GM12865 (cell line): Measurements from ENCODE around the gene ERH.

Experiments
- DNase-seq: peaks from one replicate; pipeline ENCODE4 v3.0.0; 2010; ENCODE audit warnings: low read depth
- H3K4me3 ChIP-seq: 2 replicates; pipeline ENCODE4 v1.5.1; 2011; ENCODE audit warnings: mild to moderate bottlenecking, low read depth, low read length, control low read depth
- CTCF ChIP-seq: IDR thresholded peaks from 2 replicates; pipeline ENCODE4 v1.5.1; 2011; ENCODE audit warnings: low read length, control low read depth, low read depth, inconsistent platforms; ENCODE audit not compliant: insufficient read depth; ENCODE audit errors: missing control alignments

Gene ERH

DNA sequence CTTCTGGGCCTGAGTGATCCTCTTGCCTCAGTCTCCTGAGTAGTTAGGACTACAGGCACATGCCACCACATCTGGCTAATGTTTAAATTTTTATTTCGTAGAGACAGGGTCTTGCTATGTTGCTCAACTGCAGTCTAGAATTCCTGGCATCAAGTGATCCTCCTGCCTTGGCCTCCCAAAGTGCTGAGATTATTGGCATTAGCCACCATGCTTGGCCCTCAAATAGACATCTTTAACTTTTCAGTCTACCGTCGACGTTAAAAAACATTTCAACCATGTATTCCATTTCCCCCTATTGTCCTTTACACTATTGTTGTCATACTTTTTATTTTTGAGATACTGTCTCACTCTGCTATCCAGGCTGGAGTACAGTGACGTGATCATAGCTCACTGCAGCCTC lies 22.4 kb downstream of the ERH start:
- no peak for TF ChIP-seq CTCF
- H3K4me3 ChIP-seq = no peak overlapping the region
- no peak for DNase-seq

DNA sequence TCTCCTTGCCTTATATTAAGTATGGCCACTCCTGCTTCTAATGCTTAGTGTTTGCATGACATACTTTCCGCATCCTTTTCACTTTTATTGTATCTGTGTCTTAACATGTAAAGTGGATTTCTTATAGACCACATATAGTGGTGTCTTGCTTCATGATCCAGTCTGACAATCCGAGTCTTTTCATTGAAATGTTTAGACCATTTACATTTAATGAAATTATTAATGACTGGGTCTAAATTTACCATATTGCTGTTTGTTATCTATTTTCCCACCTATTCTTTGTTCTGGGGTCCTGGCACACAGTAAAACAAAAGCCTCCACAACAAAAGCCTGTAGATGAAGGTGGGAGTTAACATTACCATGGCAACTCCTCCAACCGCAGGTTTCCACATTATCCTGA lies 22.9 kb downstream of the ERH start:
- DNase-seq = no peak
- H3K4me3 ChIP-seq = no peak overlapping the region
- TF ChIP-seq CTCF = no peak

- no peak for TF ChIP-seq CTCF
- no peak for DNase-seq
- H3K4me3 ChIP-seq = no peak overlapping the region
Measured at GRCh38 chr14:69374235-69374634, 23.9 kb downstream of the ERH start.

DNA sequence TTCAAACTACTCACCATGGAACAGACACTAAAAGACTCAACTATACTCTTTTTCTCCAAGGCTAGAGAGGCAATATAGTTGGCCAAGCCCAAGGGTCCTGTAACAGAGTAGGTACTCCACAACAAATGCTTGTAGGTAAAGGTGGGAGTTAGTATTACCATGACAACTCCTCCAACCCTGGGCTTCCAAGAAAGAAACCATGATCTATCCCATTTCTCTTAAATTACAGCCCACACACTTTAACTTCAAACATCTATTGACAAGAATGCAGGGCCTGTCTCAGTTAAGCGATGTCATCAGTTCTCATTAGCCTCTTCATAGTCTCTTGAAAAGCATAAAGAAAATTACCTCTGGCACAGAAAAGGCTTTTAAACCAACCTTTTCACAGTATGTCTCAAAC lies 25.0 kb downstream of the ERH start:
- DNase-seq = no peak
- TF ChIP-seq CTCF = no peak
- H3K4me3 ChIP-seq = no peak overlapping the region

- no peak overlapping the region for H3K4me3 ChIP-seq
- TF ChIP-seq CTCF = no peak
- no peak for DNase-seq
Measured at GRCh38 chr14:69372146-69372545, 26.0 kb downstream of the ERH start.

- no peak for DNase-seq
- no peak overlapping the region for H3K4me3 ChIP-seq
- TF ChIP-seq CTCF = no peak
Measured at GRCh38 chr14:69370061-69370460, 28.0 kb downstream of the ERH start.

DNA sequence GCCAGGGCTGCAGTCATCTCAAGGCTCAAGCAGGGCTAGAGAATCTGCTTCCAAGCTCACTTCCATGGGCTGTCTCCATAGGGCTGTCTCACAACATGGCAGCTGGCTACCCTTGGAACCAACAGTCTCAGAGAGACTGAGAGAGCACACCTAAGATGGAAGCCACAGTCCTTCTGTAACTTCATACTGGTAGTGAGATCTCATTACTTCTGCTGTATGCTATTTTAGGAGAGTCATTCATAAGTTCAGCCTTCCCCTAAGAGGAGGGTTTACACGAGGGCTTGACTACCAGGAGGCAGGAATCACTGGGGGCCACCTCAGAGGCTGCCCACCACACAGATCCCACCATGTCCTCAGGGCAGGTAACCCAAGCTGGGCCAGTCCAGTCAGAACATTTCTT lies 29.7 kb downstream of the ERH start:
- TF ChIP-seq CTCF = no peak
- no peak for DNase-seq

More for the DNA sequence above, 29.7 kb downstream of the ERH start:
- no peak overlapping the region for H3K4me3 ChIP-seq
